ENCODE measurements around the gene ACOXL.

ACOXL gene

DNA sequence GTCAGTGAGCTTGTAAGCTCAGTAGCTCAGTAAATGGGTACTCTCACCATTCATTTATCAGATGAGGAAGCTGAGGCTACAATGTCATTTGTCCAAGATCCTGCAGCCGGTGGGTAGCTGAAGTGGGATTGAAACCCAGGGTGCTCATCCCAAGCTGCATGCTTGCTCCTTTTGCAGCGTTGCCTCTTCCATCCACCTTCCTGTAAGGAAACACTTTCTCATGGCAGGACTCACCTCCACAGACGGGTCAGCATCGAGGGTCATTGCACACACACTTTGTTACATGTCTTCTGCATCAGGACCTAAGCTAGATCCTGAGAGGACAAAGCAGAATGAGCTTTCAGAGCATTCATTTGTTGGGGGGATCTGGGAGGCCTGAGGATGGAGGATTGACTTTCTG lies 60.7 kb downstream of the ACOXL start:
- H3K4me3 ChIP-seq (ENCODE audit: low read depth, low read length), result no peak overlapping the region
- TF ChIP-seq, protein P1, sequence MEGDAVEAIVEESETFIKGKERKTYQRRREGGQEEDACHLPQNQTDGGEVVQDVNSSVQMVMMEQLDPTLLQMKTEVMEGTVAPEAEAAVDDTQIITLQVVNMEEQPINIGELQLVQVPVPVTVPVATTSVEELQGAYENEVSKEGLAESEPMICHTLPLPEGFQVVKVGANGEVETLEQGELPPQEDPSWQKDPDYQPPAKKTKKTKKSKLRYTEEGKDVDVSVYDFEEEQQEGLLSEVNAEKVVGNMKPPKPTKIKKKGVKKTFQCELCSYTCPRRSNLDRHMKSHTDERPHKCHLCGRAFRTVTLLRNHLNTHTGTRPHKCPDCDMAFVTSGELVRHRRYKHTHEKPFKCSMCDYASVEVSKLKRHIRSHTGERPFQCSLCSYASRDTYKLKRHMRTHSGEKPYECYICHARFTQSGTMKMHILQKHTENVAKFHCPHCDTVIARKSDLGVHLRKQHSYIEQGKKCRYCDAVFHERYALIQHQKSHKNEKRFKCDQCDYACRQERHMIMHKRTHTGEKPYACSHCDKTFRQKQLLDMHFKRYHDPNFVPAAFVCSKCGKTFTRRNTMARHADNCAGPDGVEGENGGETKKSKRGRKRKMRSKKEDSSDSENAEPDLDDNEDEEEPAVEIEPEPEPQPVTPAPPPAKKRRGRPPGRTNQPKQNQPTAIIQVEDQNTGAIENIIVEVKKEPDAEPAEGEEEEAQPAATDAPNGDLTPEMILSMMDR (IDR thresholded peaks at IDR 0.05; ENCODE audit: borderline replicate concordance, insufficient read depth, low read depth, low read length), result no peak

DNA sequence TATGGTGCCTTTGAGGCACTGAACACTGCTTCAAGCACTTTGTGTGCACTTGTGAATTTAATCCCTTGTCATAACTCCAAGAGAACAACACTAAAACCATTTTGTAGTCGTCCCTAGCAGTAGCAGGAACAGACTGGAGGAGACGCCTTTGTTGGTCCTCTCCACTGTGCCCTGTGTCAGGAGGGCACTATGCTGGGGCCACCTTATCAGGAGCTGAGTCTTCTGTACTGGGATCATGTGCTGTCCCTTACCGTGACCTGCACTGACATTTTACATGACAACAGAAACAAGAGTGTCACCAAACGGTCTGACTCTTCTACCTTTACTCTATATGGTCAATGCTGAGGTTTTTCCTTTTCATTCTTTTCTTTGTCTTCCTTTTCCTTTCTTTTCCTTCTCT lies 62.0 kb downstream of the ACOXL start:
- TF ChIP-seq, protein P1 (IDR thresholded peaks at IDR 0.05; ENCODE audit: borderline replicate concordance, insufficient read depth, low read depth, low read length), result no peak
- H3K4me3 ChIP-seq (ENCODE audit: low read depth, low read length), result no peak overlapping the region

- no peak overlapping the region for H3K4me3 ChIP-seq (ENCODE audit: low read depth, low read length)
- TF ChIP-seq, protein P1 (IDR thresholded peaks at IDR 0.05; ENCODE audit: borderline replicate concordance, insufficient read depth, low read depth, low read length), result no peak
Observed at GRCh38 chr2:110794951-110795350, 62.6 kb downstream of the ACOXL start.

- TF ChIP-seq, protein P1 (IDR thresholded peaks at IDR 0.05; ENCODE audit: borderline replicate concordance, insufficient read depth, low read depth, low read length), result no peak
- no peak overlapping the region for H3K4me3 ChIP-seq (ENCODE audit: low read depth, low read length)
Observed at GRCh38 chr2:110796716-110797301, 64.4 kb downstream of the ACOXL start.

DNA sequence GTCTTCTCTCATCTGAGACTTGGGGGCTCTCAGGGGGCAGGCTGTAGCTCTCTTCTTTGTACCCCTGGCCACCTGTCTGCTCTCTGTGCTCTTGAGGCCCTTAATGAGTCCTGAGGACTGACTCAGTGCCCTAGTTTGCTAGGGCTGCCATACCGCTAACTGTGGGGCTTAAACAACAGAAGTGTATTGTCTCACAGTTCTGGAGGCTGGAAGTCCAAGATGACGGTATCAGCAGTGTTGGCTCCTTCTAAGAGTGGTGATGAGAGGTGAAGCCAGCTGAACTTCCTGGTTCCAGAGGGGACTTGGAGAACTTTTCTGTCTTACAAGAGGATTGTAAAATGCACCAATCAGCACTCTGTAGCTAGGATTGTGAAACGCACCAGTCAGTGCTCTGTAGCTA lies 67.0 kb downstream of the ACOXL start:
- TF ChIP-seq, protein P1 (IDR thresholded peaks at IDR 0.05; ENCODE audit: borderline replicate concordance, insufficient read depth, low read depth, low read length), result no peak
- H3K4me3 ChIP-seq (ENCODE audit: low read depth, low read length), result no peak overlapping the region

DNA sequence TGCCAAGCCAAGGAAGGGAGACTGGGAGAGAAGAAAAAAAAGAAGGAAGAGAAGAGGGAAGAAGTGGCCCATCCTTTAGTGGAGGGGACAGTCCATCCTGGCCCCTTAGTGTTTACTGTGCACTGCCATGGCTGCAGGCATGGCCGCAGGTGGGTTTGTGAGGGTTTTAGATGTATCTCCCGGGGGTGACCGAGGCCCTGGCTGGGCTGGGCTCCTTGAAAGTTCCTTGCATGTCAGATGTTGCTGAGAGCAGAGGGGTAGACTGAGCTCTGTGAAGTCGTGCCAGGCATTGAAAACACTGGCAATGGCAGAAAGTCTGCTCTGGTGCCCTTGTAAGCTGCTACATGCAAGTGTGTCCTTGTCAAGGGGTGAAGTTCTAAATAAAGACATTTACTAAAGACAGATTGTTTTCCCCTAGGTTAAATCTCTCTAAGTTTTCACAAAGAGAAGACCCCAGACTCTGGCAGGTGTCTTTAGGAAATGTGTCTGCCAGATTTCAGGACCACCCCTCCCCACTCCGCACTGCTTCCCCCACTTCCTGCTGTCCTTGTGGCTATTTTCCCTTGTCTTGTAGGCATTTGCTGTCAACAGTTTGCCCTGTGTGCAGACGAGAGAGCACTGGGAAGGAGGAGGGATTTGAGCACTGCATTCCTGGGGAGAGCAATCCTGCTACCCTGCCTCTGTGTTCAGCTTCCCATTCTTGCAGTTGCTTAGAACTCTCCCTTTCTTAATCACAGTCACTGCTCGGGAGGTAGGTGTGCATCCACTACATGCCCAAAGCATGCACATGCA lies 68.4 kb downstream of the ACOXL start:
- TF ChIP-seq, protein P1 (IDR thresholded peaks at IDR 0.05; ENCODE audit: borderline replicate concordance, insufficient read depth, low read depth, low read length), result no peak
- no peak overlapping the region for H3K4me3 ChIP-seq (ENCODE audit: low read depth, low read length)
